A204.1 (cell line): ENCODE results near the gene ZNF225.
"Not testable (repeated sequence)": the region's sequence is repeated elsewhere in the genome, so short reads cannot be mapped to it uniquely, and the experiment has no call there.

Experiments
- FAIRE-seq: peaks from 2 replicates; lab custom pipeline; 2012; peaks lifted over from hg19 to GRCh38; lab: Jason Lieb, UNC

The ZNF225 gene

GRCh38 chr19:44113138-44113783 is at the start of gene ZNF225:
Gene ZNF225, plus strand, starts transcription at chr19:44113399. Its CDS starts 2,429 bp downstream, at chr19:44115828.
- FAIRE-seq = peak; percentile 99

- FAIRE-seq = no peak
Observed at GRCh38 chr19:44066305-44066704, 46.9 kb upstream of the ZNF225 start.

GRCh38 chr19:44069415-44069814 is 43.8 kb upstream of the ZNF225 start:
- no peak for FAIRE-seq

- FAIRE-seq = peak; percentile 81
Observed at GRCh38 chr19:44071824-44072542, 41.2 kb upstream of the ZNF225 start, which contains the start of gene ZNF284. Gene ZNF284, plus strand, starts transcription at chr19:44072159. Its CDS starts 4,231 bp downstream, at chr19:44076390.

- FAIRE-seq = no peak
Observed at GRCh38 chr19:44072543-44073401, 40.4 kb upstream of the ZNF225 start.

GRCh38 chr19:44076325-44076724 is 36.9 kb upstream of the ZNF225 start:
- FAIRE-seq = no peak

GRCh38 chr19:44092108-44092507 is 21.1 kb upstream of the ZNF225 start:
- FAIRE-seq = no peak

- FAIRE-seq = peak; percentile 97
Observed at GRCh38 chr19:44093931-44094765, 19.1 kb upstream of the ZNF225 start, which contains the start of gene ZNF224. Gene ZNF224, plus strand, starts transcription at chr19:44094361. Its CDS starts 3,513 bp downstream, at chr19:44097874.

GRCh38 chr19:44107751-44108150 is 5.4 kb upstream of the ZNF225 start:
- FAIRE-seq = no peak

- no peak for FAIRE-seq
Observed at GRCh38 chr19:44109458-44109857, 3.7 kb upstream of the ZNF225 start.

GRCh38 chr19:44111910-44112463 is 1.2 kb upstream of the ZNF225 start:
- FAIRE-seq = no peak

GRCh38 chr19:44112802-44113137 is 429 bp upstream of the ZNF225 start:
- FAIRE-seq = no peak

- FAIRE-seq = no peak
Observed at GRCh38 chr19:44113784-44114390, 688 bp downstream of the ZNF225 start.

GRCh38 chr19:44121162-44121561 is 8.0 kb downstream of the ZNF225 start:
- not testable (repeated sequence) for FAIRE-seq

GRCh38 chr19:44131955-44132354 is 18.8 kb downstream of the ZNF225 start:
- FAIRE-seq = no peak

- FAIRE-seq = peak; percentile 68
Observed at GRCh38 chr19:44141191-44142058, 28.2 kb downstream of the ZNF225 start, which contains the start of gene ZNF234. Gene ZNF234, plus strand, starts transcription at chr19:44141554. Its CDS starts 3,079 bp downstream, at chr19:44144633.

- no peak for FAIRE-seq
Observed at GRCh38 chr19:44142059-44142433, 28.8 kb downstream of the ZNF225 start.

GRCh38 chr19:44149776-44150175 is 36.6 kb downstream of the ZNF225 start:
- no peak for FAIRE-seq

GRCh38 chr19:44151491-44151890 is 38.3 kb downstream of the ZNF225 start:
- FAIRE-seq = no peak

- FAIRE-seq = no peak
Observed at GRCh38 chr19:44156475-44156874, 43.3 kb downstream of the ZNF225 start.
